Activated T-helper 9 cell treated with anti-CD3 and anti-CD28 coated beads, Interleukin-2, amount 50 U/mL, for 16 hours (primary cell): Measurements from ENCODE around the gene TLK1.
"Not testable (repeated sequence)": the region's sequence is repeated elsewhere in the genome, so short reads cannot be mapped to it uniquely, and the experiment has no call there.

Experiments
- DNase-seq: peaks from one replicate; pipeline ENCODE4 v3.0.0-alpha.2; 2020; ENCODE audit warnings: low read depth

TLK1 gene

DNA sequence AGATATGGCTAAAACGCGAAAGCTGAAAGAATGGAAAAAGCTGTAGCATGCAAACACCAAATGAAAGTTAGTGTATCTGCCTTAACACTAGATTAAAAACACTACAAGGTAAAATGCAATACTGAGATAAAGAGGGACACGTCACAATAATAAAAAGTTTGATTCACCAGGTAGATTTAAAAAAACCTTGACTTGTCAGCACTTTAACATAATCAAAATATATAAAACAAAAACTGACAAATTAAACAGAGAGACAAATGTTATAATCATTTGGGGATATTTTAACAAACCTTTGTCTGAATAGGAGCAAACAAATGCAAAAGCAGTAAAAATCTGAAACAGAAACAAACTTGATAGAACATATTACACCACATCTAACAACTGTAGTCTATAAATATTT, 18.3 kb downstream of the TLK1 start:
- DNase-seq = no peak

DNA sequence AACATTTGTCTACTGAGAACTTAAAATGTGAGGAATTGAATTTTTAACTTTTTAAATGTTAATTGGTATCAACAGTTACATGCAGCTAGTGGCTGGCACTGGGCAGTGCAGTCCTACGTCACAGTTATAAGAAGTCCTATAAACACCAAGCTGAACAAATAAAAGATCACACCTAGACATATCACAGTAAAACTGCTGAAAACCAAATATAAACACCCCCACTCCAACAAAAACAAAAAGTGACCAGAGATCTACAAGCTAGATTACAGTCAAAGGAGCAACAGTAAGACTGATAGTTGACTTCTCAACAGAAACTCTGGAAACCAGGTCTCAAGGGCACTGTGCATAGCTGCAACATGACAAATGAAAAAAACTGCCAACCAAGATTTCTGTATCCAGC, 19.4 kb downstream of the TLK1 start:
- no peak for DNase-seq

DNA sequence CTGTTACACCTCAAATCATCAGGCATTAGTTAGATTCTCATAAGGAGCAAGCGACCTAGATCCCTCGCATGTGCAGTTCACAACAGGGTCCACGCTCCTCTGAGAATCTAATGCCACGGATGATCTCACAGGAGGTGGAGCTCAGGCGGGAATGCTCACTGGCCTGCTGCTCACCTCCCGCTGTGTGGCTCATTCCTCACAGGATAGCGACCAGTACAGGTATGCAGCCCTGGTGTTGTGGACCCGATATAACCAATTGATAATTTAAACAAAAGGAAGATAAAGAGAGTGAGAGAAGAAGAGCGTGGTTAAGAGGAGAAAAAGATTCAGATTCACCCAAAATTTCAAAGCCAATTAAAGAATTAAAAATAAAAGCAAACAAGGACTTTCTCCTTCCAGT, 20.8 kb downstream of the TLK1 start:
- no peak for DNase-seq

DNA sequence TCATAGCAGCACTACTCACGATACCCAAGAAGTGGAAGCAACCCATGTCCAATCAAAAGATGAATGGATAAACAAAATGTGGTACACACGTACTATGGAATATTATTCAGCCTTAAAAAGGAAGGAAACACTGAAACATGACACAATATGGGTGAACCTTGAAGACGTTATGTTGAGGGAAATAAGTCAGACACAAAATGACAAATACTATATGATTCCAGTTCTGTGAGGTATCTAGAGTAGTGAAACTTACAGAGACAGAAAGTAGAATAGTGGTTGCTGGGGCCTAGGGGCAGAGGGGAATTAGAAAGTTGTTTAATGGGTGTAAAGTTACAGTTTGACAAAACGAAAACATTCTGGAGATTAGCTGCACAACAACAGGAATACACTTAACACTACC, 24.7 kb downstream of the TLK1 start:
- no peak for DNase-seq

DNA sequence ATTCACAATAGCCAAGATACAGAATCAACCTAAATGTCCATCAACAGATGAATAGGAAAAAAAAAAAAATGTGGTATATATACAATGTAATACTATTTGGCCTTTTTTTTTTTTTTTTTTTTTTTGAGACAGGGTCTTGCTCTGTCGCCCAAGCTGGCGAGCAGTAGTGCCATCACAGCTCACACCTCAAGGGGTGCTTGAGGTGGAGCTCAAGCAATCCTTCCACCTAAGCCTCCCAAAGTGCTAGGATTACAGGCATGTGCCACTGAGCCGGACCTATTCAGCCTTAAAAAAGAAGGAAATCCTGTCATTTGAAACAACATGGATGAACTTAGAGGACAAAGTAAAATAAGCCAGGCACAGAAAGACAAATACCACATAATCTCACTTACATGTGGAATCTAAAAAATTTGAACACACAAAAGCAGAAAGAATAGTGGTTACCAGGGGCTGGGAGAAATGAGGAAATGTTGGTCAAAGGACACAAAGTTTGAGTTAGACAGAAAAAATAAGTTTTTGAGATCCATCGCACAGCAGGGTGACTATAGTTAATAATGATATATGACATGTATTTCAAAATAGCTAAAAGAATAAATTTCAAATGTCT, 26.0 kb downstream of the TLK1 start:
- no peak for DNase-seq

DNA sequence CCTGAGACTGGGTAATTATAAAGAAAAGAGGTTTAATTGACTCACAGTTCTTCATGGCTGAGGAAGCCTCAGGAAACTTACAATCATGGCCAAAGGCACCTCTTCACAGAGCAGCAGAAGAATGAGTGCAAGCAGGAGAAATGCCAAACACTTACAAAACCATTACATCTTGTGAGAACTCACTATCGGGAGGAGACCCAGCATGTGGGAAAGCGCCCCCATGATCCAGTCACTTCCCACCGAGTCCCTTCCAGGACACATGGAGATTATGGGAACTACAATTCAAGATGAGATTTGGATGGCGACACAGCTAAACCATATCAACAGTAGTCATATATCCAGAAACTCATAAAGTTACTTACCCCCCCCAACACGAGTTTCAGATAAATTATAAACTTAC, 28.6 kb downstream of the TLK1 start:
- DNase-seq = no peak

DNA sequence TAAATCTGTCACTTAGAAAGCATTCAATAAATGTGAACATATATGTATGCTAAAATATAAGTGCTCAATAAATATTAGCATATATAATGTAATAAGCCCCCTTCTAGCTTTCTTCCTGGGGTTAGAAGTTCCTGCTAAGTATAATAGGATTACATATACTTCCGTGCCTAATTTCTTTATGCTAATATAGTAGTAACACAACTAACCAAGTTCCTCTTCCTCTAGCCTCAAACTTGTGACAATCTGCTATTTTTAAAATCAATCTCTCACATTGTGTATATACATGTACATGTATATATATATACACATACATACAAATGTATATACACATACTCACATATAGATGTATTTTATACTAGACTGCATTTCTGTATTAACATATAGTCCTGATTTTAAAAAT, 32.2 kb downstream of the TLK1 start:
- no peak for DNase-seq

DNA sequence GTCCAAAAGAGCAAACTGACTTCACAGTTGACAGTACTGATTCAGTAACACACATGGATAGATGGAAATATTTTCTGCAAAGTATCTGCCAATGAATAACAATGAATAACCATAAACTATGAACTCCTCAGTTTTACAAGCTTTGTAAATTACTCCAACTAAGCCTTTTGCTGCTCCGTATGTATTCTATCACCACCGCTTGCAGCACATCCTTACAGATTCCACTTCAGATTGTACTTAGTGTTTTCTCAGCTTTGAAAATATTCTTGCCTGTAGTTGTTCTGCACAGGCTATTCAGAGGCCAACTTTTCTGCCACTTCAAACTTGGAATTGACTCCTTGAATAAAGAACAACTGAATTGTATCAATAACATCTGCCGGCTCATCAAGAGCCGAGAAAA, 36.2 kb downstream of the TLK1 start:
- DNase-seq = no peak

DNA sequence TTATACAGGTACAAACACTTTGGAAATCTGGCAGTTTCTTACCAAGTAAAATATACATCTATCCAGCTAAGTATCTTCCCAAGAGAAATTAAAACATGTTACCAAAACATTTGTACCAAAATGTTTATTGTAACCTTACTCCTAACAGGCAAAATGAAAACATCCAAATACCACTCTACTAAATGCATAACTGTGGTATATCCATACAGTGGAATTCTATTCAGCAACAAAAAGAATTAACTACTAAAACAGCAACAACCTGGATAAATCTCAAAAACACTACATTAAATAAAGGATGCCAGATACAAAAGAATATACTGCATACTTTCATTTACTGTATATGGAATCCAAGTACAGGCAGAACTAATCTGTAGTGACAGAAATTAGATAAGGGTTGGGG, 51.1 kb downstream of the TLK1 start:
- DNase-seq = no peak

DNA sequence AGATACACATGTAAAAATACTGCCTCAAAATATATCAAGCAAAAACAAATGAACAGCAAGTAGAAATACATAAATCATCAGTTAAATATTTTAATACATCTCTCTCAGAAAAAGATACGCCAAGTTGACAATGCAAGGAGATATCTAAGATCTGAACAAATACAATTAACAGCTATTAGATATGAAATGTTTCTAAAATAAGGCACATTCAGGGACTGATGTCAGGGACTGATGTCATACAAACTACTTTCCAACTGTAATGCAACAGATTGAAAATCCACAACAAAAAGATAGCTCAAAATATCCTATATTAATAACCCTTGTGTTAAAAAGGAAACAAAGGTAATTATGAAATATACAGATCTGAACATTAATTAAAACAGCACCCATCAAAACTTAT, 51.7 kb downstream of the TLK1 start:
- DNase-seq = no peak

DNA sequence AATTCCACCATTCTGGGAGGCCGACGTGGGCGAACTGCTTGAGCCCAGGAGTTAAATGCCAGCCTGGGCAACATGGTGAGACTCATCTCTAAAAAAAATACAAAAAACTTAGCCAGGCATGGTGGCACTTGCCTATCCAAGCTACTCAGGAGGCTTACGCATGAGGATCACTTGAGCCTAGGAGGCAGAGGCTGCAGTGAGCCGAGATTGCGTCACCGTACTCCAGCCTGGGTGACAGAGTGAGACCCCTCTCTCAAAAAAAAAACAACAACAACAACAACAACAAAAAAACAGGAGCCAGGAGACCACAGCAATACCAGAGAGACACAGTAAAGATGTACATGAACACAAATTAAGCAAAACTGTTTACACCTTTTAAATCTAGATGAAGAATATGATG, 52.9 kb downstream of the TLK1 start:
- DNase-seq = no peak

DNA sequence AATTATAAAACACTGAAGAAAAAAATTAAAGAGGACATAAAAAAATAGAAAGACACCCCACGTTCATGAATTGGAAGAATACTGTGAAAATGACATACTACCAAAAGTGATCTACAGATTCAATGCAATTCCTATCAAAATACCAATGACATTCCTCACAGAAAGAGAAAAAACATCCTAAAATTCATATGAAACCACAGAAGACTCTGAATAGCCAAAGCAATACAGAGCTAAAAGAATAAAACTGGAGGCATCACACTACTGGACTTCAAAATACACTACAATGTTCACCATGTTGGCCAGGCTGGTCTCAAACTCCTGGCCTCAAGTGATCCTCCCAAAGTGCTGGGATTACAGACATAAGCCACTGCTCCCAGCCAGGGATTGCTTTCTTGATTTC, 56.3 kb downstream of the TLK1 start:
- no peak for DNase-seq

DNA sequence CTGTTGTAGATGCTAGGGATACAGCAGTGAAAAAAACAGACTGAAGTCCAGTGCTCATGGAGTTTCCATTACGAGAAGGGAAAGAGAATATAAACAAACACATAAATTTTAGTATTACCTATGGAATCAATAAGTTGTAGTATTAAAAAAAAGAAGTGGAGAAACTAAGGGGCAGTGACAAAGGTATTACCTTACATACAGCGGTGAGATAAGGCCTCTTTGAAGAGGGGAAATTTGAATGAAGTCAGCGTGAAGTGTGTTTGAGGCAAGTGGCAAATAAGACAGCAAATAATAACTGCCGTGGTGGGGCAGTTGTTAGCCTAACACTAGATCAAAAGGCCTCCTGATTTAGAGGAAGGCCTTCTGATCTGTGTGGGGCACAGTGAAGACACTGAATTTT, 57.9 kb downstream of the TLK1 start:
- no peak for DNase-seq

DNA sequence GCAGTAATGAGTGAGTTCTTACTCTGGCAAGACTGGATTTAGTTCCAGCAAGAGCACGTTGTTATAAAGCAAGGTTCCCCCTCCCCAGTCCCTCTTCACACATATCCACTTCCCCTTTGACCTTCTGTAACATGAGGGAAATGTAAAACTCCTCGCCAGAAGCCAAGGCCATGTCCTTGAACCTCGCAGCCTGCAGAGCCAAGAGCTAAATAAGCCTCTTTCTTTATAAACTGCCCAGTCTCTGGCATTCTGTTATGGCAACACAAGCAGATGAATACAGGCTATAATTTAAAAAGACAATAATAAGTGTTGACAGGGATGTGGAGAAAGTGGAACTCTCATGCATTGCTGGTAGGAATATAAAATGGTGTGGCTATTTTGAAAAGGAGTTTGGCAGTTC, 60.3 kb downstream of the TLK1 start:
- DNase-seq = no peak

DNA sequence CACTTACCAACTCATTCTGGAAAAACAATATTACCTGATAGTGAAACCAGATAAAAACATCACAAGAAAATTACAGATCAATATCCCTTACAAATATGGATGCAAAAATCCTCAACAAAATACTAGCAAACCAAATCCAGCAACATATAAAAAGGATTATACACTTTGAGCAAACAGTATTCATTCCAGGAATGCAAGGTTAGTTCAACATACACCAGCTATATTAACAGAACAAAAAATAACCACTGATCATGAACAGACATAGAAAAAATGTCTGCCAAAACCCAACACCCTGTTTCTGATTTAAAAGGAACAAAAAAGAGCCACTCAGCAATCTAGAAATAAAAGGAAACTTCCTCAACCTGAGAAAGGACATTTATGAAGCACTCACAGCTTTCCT, 62.1 kb downstream of the TLK1 start:
- DNase-seq = no peak

DNA sequence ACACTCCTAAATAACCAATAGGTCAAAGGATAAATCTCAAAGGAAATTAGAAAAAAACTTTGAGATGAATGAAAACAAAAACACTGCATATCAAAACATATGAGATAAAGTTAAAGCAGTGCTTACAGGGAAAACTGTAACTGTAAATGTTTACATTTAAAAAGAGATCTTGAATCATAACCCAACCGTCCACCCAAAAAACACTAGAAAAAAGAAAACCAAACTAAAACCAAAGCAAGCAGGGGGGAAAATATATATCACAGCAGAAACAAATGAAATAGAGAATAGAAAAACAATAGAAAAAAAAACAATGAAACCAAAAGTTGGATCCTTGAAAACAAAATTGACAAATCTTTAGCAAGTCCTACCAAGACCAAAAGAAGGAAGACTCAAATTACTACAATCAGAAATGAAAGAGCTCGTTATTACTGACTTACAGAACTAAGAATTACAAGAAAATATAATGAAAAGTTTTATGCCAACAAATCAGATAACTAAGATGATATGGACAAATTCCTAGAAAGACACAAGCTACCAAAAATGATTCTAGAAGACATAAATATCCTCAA, 65.6 kb downstream of the TLK1 start:
- no peak for DNase-seq

DNA sequence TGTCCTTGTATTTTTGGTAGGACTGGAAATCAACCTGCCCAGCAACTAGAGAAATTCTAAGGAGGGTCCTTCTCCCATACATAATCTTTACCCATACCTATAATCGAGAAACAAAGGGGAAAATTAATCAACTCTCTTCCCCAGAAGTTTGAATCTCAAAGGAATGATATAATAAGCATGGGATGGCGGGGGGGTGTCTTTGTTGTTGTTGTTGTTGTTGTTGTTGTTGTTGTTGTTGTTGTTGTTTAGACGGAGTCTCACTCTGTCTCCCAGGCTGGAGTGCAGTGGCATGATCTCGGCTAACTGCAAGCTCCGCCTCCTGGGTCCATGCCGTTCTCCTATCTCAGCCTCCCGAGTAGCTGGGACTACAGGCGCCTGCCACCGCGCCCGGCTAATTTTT, 69.2 kb downstream of the TLK1 start:
- DNase-seq = not testable (repeated sequence)

DNA sequence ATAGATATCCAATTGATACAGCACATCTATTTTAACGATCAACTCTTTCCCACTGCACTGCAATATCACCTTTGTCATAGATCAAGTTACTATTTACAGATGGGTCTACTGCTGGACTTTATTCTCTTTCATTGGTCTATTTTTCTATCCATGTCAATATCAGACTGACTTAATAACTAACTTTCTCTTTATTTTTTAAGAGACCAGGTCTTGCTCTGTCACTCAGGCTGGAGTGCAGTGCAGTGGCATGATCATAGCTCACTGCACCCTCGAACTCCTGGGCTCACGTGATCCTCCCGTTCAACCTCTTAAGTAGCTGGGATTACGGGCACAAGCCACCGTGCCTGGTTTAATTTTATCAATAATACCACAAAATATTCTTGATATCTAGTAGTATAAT, 71.2 kb downstream of the TLK1 start:
- no peak for DNase-seq

DNA sequence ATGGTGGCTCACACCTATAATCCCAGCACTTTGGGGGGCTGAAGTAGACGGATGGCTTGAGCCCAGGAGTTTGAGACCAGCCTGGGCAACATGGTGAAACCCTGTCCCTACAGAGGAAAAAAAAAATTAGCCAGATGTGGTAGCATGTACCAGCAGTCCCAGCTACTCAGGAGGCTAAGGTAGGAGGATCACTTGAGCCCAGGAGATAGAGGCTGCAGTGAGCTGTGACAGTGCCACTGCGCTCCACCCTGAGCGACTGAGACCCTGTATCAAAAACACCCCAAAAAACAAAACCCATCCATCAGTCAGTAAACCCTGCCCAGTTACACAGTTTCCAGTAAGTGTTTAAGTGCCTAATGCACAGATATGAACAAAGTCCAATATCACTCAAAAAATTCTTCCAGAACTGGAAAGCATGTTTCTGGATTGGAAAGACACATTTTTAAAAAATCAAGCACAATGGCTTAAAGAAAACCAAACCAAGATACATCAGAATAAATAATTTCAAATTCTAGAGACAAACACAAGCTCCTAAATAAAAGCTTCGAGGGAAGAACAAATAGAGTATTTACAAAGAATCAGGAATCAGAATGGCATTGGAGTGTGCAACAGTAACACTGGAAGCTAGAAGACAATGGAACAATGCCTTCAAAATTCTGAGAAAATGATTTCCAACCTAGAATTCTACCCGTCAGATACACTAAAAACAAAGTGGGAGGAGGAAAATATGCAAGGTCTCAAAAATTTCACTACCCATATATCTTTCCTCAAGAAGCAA, 72.4 kb downstream of the TLK1 start:
- DNase-seq = no peak

DNA sequence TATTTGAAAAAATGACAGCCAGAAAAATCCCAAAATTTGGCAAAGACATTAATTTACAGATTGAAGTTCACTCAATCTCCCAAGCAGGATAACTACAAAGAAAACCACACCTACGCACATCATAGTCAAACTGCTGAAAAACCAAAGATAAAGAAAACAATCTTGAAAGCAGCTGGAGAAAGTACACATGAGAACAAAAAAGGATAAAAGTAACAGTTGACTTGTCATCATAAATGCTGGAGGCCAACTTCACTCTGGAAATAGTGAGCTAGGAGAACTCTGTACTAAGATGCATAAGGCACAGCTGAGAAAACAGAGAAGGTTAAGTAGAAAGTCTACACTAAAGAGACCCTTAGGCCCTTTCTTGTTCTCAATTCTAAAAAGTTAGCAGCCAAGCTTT, 73.1 kb downstream of the TLK1 start:
- DNase-seq = no peak

DNA sequence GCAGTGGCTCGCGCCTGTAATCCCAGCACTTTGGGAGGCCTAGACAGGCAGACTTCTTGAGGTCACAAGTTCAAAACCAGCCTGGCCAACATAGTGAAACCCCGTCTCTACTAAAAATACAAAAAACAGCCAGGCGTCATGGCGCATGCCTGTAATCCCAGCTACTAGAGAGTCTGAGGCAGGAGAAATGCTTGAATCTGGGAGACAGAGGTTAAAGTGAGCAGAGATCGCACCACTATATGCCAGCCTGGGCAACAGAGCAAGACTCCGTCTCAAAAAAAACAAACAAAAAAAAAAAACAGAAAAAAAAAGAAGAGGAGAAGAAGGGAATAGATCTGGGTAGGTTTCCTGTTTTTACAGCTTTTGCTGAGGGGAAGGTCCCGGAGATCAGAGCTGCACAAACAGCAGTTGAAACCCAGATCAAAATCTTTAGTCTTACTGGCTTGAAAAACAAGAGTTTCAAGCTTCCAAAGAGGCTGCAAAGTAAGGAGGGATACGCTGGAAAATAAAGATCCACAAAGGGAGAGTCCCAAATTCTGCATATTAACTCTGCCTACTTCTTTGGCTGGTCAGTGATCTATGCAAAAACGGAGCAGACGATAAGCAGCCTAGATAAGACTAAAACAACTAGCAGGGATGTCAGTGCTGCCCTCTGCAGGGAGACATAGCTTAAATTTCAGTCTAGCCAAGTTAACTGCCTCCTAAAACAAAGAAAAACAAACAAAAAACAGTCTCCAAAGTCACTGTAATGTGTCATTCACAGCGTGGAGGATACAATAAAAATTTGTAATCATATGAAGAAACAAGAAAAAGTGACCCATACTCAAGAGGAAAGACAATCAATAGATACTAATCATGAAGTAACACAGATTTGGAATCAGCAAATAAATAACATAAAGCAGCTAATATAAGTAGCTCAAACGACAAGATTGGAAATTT, 74.1 kb downstream of the TLK1 start:
- peak; percentile 3 for DNase-seq

DNA sequence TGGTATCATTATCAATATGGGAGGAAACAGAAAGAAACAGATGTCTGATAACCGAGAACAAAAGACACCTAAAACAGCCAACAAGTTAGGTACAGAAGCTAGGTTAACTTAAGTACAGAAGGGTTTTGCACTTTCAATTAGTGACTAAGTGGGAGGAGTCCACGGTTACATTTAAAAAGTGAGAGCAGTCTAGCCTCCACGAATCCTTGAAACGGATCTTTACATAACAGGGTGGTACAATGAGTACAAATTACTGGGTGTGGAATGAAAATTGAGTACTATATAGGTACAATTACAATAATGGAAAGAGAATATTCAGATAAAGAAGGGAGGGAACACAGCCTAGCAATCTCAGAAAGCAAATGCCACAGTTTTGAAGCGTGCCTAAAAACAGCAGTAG, 76.6 kb downstream of the TLK1 start:
- DNase-seq = no peak

DNA sequence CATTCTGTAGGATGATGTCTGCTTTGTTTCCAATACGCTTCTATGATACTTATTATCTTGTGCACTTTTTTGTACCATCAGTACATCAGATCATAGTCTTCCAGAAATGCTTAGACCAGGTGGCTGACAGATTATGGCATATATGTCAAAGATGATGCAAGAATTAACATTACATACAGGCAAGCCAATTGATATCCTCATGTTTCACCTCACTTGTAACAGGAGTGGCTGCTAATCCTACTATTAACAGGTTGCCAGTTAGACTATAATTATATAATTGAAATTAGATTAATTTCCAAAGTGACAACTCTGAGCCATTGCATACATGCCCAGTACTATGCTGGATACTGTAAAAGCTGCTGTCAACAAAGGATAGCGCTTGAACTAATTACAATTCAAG, 77.2 kb downstream of the TLK1 start:
- no peak for DNase-seq
